Peyer's patch (tissue), 4 donors: ENCODE results near the gene TSPAN3. TPM values are rescaled to one million over a fixed set of nuclear protein-coding genes. Genes with fewer than 3 reads are reported as not detected.

Experiments
- DNase-seq, 3 donors: peaks; one replicate each; pipeline ENCODE4 v3.0.0-alpha.2; 2017 to 2019
- H3K27ac ChIP-seq, 4 donors: fragments of 200-600 bp; sonication (generic); one replicate each; pipeline ENCODE4 v1.5.1; 2016 to 2019
- H3K27me3 ChIP-seq, 2 donors: fragments of 200-600 bp; sonication (generic); one replicate each; pipeline ENCODE4 v1.5.1; 2019
- H3K36me3 ChIP-seq, 3 donors: fragments of 200-600 bp; sonication (generic); one replicate each; pipeline ENCODE4 v1.5.1; 2016 to 2019
- H3K4me1 ChIP-seq, 4 donors: fragments of 200-600 bp; sonication (generic); one replicate each; pipeline ENCODE4 v1.5.1; 2016 to 2019
- H3K4me3 ChIP-seq, 4 donors: fragments of 200-600 bp; sonication (generic); 1 replicate in 3 of 4; 2 replicates in 1 of 4; pipeline ENCODE4 v1.5.1; 2016 to 2019; ENCODE audit warnings: mild to moderate bottlenecking in 1 of 4
- H3K9me3 ChIP-seq, 4 donors: fragments of 200-600 bp; sonication (generic); one replicate each; pipeline ENCODE4 v1.5.1; 2016 to 2019; ENCODE audit warnings: mild to moderate bottlenecking in 1 of 4
- POLR2A ChIP-seq, 2 donors: fragments of 450-650 bp; IDR thresholded peaks; one replicate each; pipeline ENCODE4 v1.5.1; 2017; ENCODE audit warnings: antibody characterized with exemption in 2 of 2, mild to moderate bottlenecking in 2 of 2, moderate library complexity in 2 of 2
- total RNA-seq, 4 donors: library from RNA; depleted of rRNA; stranded (reverse); fragments of >200 nt; gene quantifications; one replicate each; pipeline ENCODE4 v1.1.0, GENCODE V29; 2016
- TF ChIP-seq, protein P1 (sequence below), 6 experiments: fragments of 450-650 bp in 4 of 6; fragments of 200-600 bp in 2 of 6; sonication (generic) in 1 of 6; IDR thresholded peaks; one replicate each; pipeline ENCODE4 v1.5.1; 2017 to 2019; ENCODE audit warnings: antibody characterized with exemption in 6 of 6, mild to moderate bottlenecking in 3 of 6, moderate library complexity in 1 of 6

TSPAN3 gene
- total RNA-seq, 4 donors from 2014 or later: 92.4 to 778 (median 563) TPM

DNA sequence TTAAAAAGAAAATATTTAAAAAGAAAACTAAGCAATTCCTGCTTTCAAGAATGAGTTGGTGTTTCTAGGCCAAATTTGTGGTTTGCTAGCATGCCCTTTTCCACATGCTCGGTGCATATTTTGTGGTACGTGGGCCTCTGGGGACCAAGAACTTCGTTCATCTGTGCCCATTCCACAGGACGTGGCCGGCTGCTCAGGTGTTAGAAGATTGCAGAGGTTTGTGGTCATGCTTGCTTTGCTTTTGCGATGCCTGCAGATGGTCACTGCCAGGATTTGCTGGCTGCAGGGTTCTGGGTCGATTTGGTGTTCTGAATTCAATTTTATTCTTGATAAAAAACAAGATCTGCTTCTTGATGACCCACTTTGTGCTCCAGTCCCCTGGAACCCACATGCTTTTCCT is 68.5 kb downstream of the TSPAN3 start:
- peak overlapping the region in 1 of 4 donors; percentile 26 for H3K4me3 ChIP-seq
- H3K4me1 ChIP-seq: peaks cover 0 to 32% (median 8%) of the 10 kb centered on the region in 4 donors
- peak; percentile 5 to 80 (median 79) for DNase-seq
- peak overlapping the region; percentile 26 to 72 (median 44) for H3K27ac ChIP-seq
- TF ChIP-seq POLR2A (IDR thresholded peaks at IDR 0.05): no peak
- TF ChIP-seq, protein P1, sequence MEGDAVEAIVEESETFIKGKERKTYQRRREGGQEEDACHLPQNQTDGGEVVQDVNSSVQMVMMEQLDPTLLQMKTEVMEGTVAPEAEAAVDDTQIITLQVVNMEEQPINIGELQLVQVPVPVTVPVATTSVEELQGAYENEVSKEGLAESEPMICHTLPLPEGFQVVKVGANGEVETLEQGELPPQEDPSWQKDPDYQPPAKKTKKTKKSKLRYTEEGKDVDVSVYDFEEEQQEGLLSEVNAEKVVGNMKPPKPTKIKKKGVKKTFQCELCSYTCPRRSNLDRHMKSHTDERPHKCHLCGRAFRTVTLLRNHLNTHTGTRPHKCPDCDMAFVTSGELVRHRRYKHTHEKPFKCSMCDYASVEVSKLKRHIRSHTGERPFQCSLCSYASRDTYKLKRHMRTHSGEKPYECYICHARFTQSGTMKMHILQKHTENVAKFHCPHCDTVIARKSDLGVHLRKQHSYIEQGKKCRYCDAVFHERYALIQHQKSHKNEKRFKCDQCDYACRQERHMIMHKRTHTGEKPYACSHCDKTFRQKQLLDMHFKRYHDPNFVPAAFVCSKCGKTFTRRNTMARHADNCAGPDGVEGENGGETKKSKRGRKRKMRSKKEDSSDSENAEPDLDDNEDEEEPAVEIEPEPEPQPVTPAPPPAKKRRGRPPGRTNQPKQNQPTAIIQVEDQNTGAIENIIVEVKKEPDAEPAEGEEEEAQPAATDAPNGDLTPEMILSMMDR (IDR thresholded peaks at IDR 0.05): no peak
- no peaks in the 10 kb centered on the region for H3K36me3 ChIP-seq
- no peaks in the 10 kb centered on the region for H3K9me3 ChIP-seq
- no peaks in the 10 kb centered on the region for H3K27me3 ChIP-seq

DNA sequence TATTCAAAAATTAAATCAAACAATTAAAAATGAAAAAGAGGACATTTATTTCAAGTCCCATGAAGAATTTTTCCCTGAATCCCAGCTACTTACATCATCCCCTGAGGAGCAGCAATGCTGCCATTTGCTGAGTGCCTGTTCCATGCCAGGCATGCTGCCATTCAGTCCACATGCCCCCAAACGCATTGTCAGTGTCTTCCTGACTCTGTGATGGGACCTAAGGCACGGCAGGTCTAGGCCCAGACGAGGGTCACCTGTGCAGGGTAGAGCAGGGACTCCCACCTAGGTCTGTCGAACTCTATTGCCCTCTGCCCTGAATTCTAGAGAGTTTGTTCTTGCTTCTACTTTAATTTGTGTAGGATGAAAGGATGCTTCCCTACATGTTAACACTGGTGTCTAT is 68.9 kb downstream of the TSPAN3 start:
- peak overlapping the region in 1 of 4 donors; percentile 72 for H3K27ac ChIP-seq

DNA sequence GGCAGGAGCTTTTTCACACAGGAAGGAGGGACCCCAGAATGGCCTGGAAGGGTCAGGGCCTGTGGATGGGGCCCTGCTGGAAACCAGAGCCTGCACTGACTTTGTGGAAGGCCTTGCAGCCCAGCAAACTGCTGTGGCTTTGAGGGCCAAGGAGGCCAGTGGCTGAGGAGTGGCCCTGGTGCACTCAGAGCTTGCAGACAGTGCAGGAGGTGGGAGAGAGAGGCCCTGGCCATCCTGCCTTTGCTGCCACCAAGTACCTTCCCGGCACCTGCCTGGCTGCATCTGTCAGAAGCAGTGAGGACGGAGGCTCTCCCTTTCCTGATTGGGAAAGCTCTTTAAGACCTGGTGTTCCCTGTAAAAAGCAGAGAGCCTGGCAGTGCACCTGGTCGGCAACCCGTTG is 69.6 kb downstream of the TSPAN3 start:
- Histone ChIP-seq H3K36me3 (no peaks in the 10 kb centered on the region), H3K4me1 (peaks cover 0 to 34% (median 14%) of the 10 kb centered on the region in 4 donors), H3K9me3 (no peaks in the 10 kb centered on the region), H3K27ac (no peak overlapping the region), H3K4me3 (no peak overlapping the region), H3K27me3 (no peaks in the 10 kb centered on the region)
- no peak for TF ChIP-seq POLR2A (IDR thresholded peaks at IDR 0.05)
- peak in 1 of 3 donors; percentile 8 for DNase-seq

More for the DNA sequence above, 68.9 kb downstream of the TSPAN3 start:
- Histone ChIP-seq H3K27me3 (no peaks in the 10 kb centered on the region), H3K4me1 (peaks cover 0 to 32% (median 9%) of the 10 kb centered on the region in 4 donors), H3K9me3 (no peaks in the 10 kb centered on the region), H3K4me3 (no peak overlapping the region), H3K36me3 (no peaks in the 10 kb centered on the region)
- TF ChIP-seq, protein P1 (IDR thresholded peaks at IDR 0.05): no peak
- TF ChIP-seq POLR2A (IDR thresholded peaks at IDR 0.05): no peak
- DNase-seq: peak in 1 of 3 donors; percentile 11

DNA sequence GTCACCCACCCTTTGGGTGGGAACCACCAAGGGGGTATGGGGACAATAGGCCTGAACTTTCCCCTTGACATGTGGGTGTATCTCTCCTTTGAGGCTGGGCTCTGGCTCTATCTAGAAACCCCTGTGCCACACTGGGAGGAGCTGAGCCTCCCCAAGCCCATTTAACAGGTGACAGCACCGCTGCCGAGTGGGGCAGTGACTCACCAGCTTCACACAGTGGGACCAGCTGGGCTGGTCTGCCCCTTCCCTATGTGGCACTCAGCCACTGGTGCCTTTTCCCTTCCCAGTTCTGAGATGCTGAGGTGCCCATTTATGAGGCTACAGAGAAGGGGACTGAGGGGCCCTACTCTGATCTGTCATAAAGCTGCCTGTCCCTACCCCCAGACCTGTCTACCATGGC is 70.9 kb downstream of the TSPAN3 start:
- no peaks in the 10 kb centered on the region for H3K9me3 ChIP-seq
- no peaks in the 10 kb centered on the region for H3K36me3 ChIP-seq
- H3K27me3 ChIP-seq: no peaks in the 10 kb centered on the region
- H3K27ac ChIP-seq: no peak overlapping the region
- DNase-seq: peak in 1 of 3 donors; percentile 27
- peaks cover 0 to 45% (median 17%) of the 10 kb centered on the region in 4 donors for H3K4me1 ChIP-seq
- TF ChIP-seq POLR2A (IDR thresholded peaks at IDR 0.05): no peak
- TF ChIP-seq, protein P1 (IDR thresholded peaks at IDR 0.05): no peak
- H3K4me3 ChIP-seq: no peak overlapping the region

DNA sequence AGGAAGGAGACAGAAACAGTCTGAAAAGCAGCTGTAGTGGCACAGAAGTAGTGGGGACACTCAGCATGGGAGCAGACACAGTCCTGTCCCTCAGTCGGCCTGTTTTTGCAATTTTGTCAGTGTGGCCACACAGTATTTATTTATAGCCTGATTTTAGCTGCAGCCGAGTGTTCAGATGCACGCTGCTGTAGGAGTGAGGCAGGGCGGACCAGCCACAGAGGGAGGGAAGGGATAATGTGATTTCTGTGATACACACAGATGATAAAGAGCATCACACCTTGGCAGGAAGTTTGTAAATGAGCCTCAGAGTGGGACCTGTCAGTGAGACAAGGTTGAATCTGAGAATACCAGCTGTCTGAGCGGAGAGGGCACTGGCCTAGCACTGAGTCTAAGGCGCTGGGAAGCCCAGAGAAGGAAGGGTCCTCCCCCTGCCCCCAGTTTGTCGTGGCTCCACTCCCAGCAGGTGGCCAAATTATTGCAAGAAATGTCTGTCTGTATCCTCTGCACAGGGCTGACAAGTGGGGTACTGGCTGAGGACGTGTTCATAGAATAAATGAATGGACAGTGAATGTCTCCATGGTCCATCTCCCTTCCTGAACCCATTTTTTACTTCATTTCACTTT is 72.1 kb downstream of the TSPAN3 start:
- peaks cover 0 to 46% (median 22%) of the 10 kb centered on the region in 4 donors for H3K4me1 ChIP-seq
- H3K9me3 ChIP-seq: no peaks in the 10 kb centered on the region
- H3K36me3 ChIP-seq: no peaks in the 10 kb centered on the region
- H3K27me3 ChIP-seq: no peaks in the 10 kb centered on the region
- peak in 1 of 3 donors; percentile 12 for DNase-seq
- TF ChIP-seq POLR2A (IDR thresholded peaks at IDR 0.05): no peak
- TF ChIP-seq, protein P1 (IDR thresholded peaks at IDR 0.05): no peak
- H3K27ac ChIP-seq: peak overlapping the region in 1 of 4 donors; percentile 25
- no peak overlapping the region for H3K4me3 ChIP-seq

DNA sequence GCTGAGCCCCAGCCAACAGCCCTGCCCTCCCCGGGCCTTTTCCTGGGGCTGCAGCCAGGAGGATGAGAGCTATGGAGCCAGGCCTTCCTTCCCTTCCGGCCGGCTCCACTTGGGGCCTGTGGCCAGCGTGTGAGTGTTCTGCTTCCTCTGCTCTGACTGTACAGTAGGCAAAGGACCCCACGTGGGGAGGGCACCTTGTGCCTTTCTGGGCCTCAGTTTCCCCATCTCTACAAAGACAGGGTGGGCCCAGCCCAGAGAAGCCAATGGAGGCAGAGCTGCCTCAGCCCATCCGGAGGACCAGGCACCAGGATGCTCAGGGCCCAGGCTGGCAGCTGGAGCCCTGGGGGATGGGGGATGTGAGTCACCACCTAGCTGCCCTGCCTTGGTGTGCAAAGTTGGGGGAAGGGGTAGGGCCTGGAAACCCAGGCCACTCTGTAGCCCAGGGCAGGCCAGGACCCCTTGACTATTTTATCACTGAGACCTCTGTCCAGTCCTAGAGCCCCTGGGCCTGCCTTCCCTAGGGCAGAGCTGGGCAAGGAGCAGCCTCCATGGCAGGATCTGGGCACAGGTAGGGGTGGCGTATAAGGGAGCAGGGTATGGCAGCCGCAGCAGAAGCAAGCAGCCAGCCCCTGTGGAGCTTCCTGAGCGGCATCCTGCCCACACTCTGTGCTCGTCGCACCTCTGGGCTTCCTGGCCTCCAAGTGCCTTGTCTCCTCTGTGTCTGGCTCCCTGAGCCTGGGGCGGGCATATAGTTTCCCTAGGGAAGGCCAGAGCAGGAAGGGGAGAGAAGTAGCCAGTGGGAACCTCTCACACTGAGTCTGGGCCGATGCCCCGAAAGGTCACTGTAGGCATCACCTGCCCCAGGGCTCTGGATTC is 74.1 kb downstream of the TSPAN3 start:
- peak overlapping the region; percentile 37 to 51 (median 46) for H3K4me3 ChIP-seq

More for the DNA sequence above, 74.1 kb downstream of the TSPAN3 start:
- DNase-seq: peak; percentile 34 to 69 (median 39)
- Histone ChIP-seq H3K36me3 (no peaks in the 10 kb centered on the region), H3K4me1 (peaks cover 0 to 27% (median 16%) of the 10 kb centered on the region in 4 donors), H3K27me3 (no peaks in the 10 kb centered on the region), H3K9me3 (no peaks in the 10 kb centered on the region), H3K27ac (peak overlapping the region; percentile 69 to 87 (median 80))
- no peak for TF ChIP-seq POLR2A (IDR thresholded peaks at IDR 0.05)
- TF ChIP-seq, protein P1 (IDR thresholded peaks at IDR 0.05): no peak
